SU-DHL-6 (cell line): Measurements from ENCODE around the gene SMURF2.
"Not testable (repeated sequence)": the region's sequence is repeated elsewhere in the genome, so short reads cannot be mapped to it uniquely, and the experiment has no call there.

Experiments used
- H2AFZ ChIP-seq: fragments of 200-600 bp; sonication (generic); 2 replicates; pipeline ENCODE4 v1.6.1; 2014; ENCODE audit warnings: low read depth, mild to moderate bottlenecking, moderate library complexity, mixed read lengths, antibody characterized with exemption, low read length; ENCODE audit not compliant: severe bottlenecking
- H3F3A ChIP-seq: fragments of 200-600 bp; shearing (Covaris generic); 2 replicates; pipeline ENCODE4 v1.6.0; 2016; ENCODE audit warnings: antibody characterized with exemption, mild to moderate bottlenecking; ENCODE audit not compliant: insufficient read depth
- H3K27ac ChIP-seq: fragments of 200-600 bp; sonication (generic); 2 replicates; pipeline ENCODE4 v1.5.1; 2016; ENCODE audit warnings: low read depth, mild to moderate bottlenecking, low read length, moderate library complexity, mixed read lengths
- H3K27me3 ChIP-seq: fragments of 200-600 bp; sonication (generic), shearing (Covaris generic); 2 replicates; pipeline ENCODE4 v1.6.0; 2014; ENCODE audit warnings: mild to moderate bottlenecking, low read length
- H3K36me3 ChIP-seq: fragments of 200-600 bp; sonication (generic); 2 replicates; pipeline ENCODE4 v1.6.1; 2014; ENCODE audit warnings: mild to moderate bottlenecking, low read length, mixed read lengths
- H3K4me2 ChIP-seq: fragments of 300-600, 200-600 bp; shearing (Covaris generic), sonication (generic); 2 replicates; pipeline ENCODE4 v1.6.0; 2014; ENCODE audit warnings: low read length, low read depth, mild to moderate bottlenecking; ENCODE audit not compliant: poor library complexity, severe bottlenecking
- H3K4me3 ChIP-seq: fragments of 200-600 bp; sonication (generic); 2 replicates; pipeline ENCODE4 v1.5.1; 2014; ENCODE audit warnings: antibody characterized with exemption, low read length, mild to moderate bottlenecking, mixed read lengths; ENCODE audit not compliant: insufficient read depth, poor library complexity, severe bottlenecking
- H3K79me2 ChIP-seq: fragments of 200-600 bp; sonication (generic); 2 replicates; pipeline ENCODE4 v1.6.1; 2014; ENCODE audit warnings: mild to moderate bottlenecking, low read length, moderate library complexity; ENCODE audit not compliant: insufficient read depth
- H3K9ac ChIP-seq: fragments of 200-600 bp; sonication (generic); 2 replicates; pipeline ENCODE4 v1.7.0; 2014; ENCODE audit warnings: mild to moderate bottlenecking, low read length
- H3K9me2 ChIP-seq: fragments of 200-600 bp; sonication (generic); replicated peaks from 2 replicates; pipeline ENCODE4 v1.6.1; 2014; ENCODE audit warnings: low read length; ENCODE audit not compliant: insufficient read depth
- H3K9me3 ChIP-seq: fragments of 200-600 bp; sonication (generic); 2 replicates; pipeline ENCODE4 v1.6.1; 2014; ENCODE audit warnings: low read length, mixed read lengths; ENCODE audit not compliant: insufficient read depth
- H4K20me1 ChIP-seq: fragments of 200-600 bp; sonication (generic); 2 replicates; pipeline ENCODE4 v1.6.1; 2014; ENCODE audit warnings: low read depth, mild to moderate bottlenecking, antibody characterized with exemption, low read length, moderate library complexity, mixed read lengths
- CTCF ChIP-seq: fragments of 200-600 bp; sonication (generic); IDR thresholded peaks from one replicate; pipeline ENCODE4 v1.5.1; 2017; ENCODE audit warnings: antibody characterized with exemption, mild to moderate bottlenecking, low read length, moderate library complexity; ENCODE audit not compliant: insufficient read depth, poor library complexity, severe bottlenecking
- EZH2phosphoT487 ChIP-seq: fragments of 200-600 bp; sonication (generic), shearing (Covaris generic); conservative IDR thresholded peaks from 2 replicates; pipeline ENCODE4 v1.6.1; 2018; ENCODE audit warnings: mild to moderate bottlenecking, antibody characterized with exemption, low read length, moderate library complexity, mixed read lengths

Gene SMURF2

GRCh38 chr17:64611369-64611768, 50.7 kb downstream of the SMURF2 start:
- H4K20me1 ChIP-seq: peaks cover 7% of the 10 kb centered on the region; the same call in 1 of the 2 replicates
- no peaks in the 10 kb centered on the region for H3K9me3 ChIP-seq
- no peak overlapping the region for H3K4me3 ChIP-seq
- H3K36me3 ChIP-seq: no peaks in the 10 kb centered on the region
- TF ChIP-seq EZH2phosphoT487: no peak
- no peak for TF ChIP-seq CTCF
- no peak overlapping the region for H2AFZ ChIP-seq
- no peak overlapping the region for H3K9ac ChIP-seq
- H3K79me2 ChIP-seq: no peaks in the 10 kb centered on the region
- no peak overlapping the region for H3K4me2 ChIP-seq
- H3K9me2 ChIP-seq: no peaks in the 10 kb centered on the region
- no peaks in the 10 kb centered on the region for H3K27me3 ChIP-seq
- no peaks in the 10 kb centered on the region for H3F3A ChIP-seq
- H3K27ac ChIP-seq: no peak overlapping the region

GRCh38 chr17:64610244-64610643, 51.9 kb downstream of the SMURF2 start:
- H4K20me1 ChIP-seq, H3K4me2 ChIP-seq, H3K9ac ChIP-seq, H3K36me3 ChIP-seq, H3K79me2 ChIP-seq, H3K27me3 ChIP-seq, H3K9me3 ChIP-seq, H3K27ac ChIP-seq, H3F3A ChIP-seq, H3K4me3 ChIP-seq, H2AFZ ChIP-seq, H3K9me2 ChIP-seq: not testable (repeated sequence)

- no peak for TF ChIP-seq EZH2phosphoT487
- Histone ChIP-seq H3K79me2 (no peaks in the 10 kb centered on the region), H3K4me2 (no peak overlapping the region), H3K9ac (no peak overlapping the region), H2AFZ (no peak overlapping the region), H3K36me3 (no peaks in the 10 kb centered on the region), H3K27me3 (no peaks in the 10 kb centered on the region), H3K9me2 (no peaks in the 10 kb centered on the region), H3K27ac (no peak overlapping the region), H3K9me3 (no peaks in the 10 kb centered on the region), H3K4me3 (no peak overlapping the region), H4K20me1 (no peaks in the 10 kb centered on the region; the same call in 1 of the 2 replicates), H3F3A (no peaks in the 10 kb centered on the region)
These were observed 53.5 kb downstream of the SMURF2 start for GRCh38 chr17:64608571-64608981.

GRCh38 chr17:64607862-64608565, 54.1 kb downstream of the SMURF2 start:
- H3K27ac ChIP-seq: no peak overlapping the region
- no peaks in the 10 kb centered on the region for H3K79me2 ChIP-seq
- no peaks in the 10 kb centered on the region; the same call in 1 of the 2 replicates for H4K20me1 ChIP-seq
- no peaks in the 10 kb centered on the region for H3K36me3 ChIP-seq
- no peak overlapping the region for H3K4me3 ChIP-seq
- no peaks in the 10 kb centered on the region for H3K9me2 ChIP-seq
- H3F3A ChIP-seq: no peaks in the 10 kb centered on the region
- no peaks in the 10 kb centered on the region for H3K9me3 ChIP-seq
- TF ChIP-seq CTCF: no peak
- TF ChIP-seq EZH2phosphoT487: no peak
- no peaks in the 10 kb centered on the region for H3K27me3 ChIP-seq
- no peak overlapping the region for H3K4me2 ChIP-seq
- no peak overlapping the region for H3K9ac ChIP-seq
- H2AFZ ChIP-seq: no peak overlapping the region

GRCh38 chr17:64604532-64604931, 57.6 kb downstream of the SMURF2 start:
- not testable (repeated sequence) for H3K4me2 ChIP-seq, H3K36me3 ChIP-seq, H2AFZ ChIP-seq, H4K20me1 ChIP-seq, H3K27me3 ChIP-seq, H3K27ac ChIP-seq, H3K9me2 ChIP-seq, H3K79me2 ChIP-seq, H3K9me3 ChIP-seq, H3F3A ChIP-seq, H3K9ac ChIP-seq, H3K4me3 ChIP-seq
